A673 (cell line): ENCODE results near the gene NAT16. TPM values are rescaled to one million over a fixed set of nuclear protein-coding genes. Genes with fewer than 3 reads are reported as not detected.
A peak's percentile ranks its signal among the peaks of the same experiment; 100 is the strongest.

Experiments used
- BruUV-seq: library from RNA; stranded (reverse); fragments of 400-500 nt; replicated peaks from 2 replicates; lab custom pipeline; 2021; lab: Mats Ljungman, UMichigan
- CTCF ChIA-PET: fragments of 300-600 bp; sonication (Branson Sonifier 250); formaldehyde crosslinking; loops from one replicate; lab custom pipeline; 2022; ENCODE audit warnings: antibody characterized with exemption; lab: Charles Lee
- POLR2A ChIA-PET: fragments of 300-600 bp; sonication (Branson Sonifier 250); formaldehyde crosslinking; loops from one replicate; lab custom pipeline; 2022; ENCODE audit warnings: antibody characterized with exemption; ENCODE audit not compliant: low non-redundant PET; lab: Charles Lee
- DNase-seq: peaks from one replicate; pipeline ENCODE4 v3.0.0-alpha.2; 2015; ENCODE audit warnings: low spot score
- H3K27ac ChIP-seq: fragments of 200-600 bp; sonication (generic); 2 replicates; pipeline ENCODE4 v1.5.1; 2016; ENCODE audit warnings: mixed run types, low read depth, mild to moderate bottlenecking, mixed read lengths, antibody characterized with exemption, low read length; ENCODE audit not compliant: poor library complexity, severe bottlenecking
- H3K27me3 ChIP-seq: fragments of 200-600 bp; sonication (generic); replicated peaks from 2 replicates; pipeline ENCODE4 v1.6.1; 2017; ENCODE audit warnings: mixed run types, low read depth, mild to moderate bottlenecking, mixed read lengths, antibody characterized with exemption, low read length; ENCODE audit not compliant: insufficient read depth, poor library complexity
- H3K36me3 ChIP-seq: fragments of 200-600 bp; sonication (generic); 2 replicates; pipeline ENCODE4 v1.6.1; 2016; ENCODE audit warnings: mixed run types, mild to moderate bottlenecking, mixed read lengths, antibody characterized with exemption, low read length; ENCODE audit not compliant: insufficient read depth, poor library complexity, severe bottlenecking
- H3K4me1 ChIP-seq: fragments of 200-600 bp; sonication (generic); 2 replicates; pipeline ENCODE4 v1.6.1; 2017; ENCODE audit warnings: mixed run types, mild to moderate bottlenecking, mixed read lengths, antibody characterized with exemption, low read length; ENCODE audit not compliant: insufficient read depth, poor library complexity, severe bottlenecking
- H3K4me3 ChIP-seq: fragments of 200-600 bp; sonication (generic); 2 replicates; pipeline ENCODE4 v1.5.1; 2016; ENCODE audit warnings: low read depth, mixed run types, mild to moderate bottlenecking, mixed read lengths, low read length; ENCODE audit not compliant: poor library complexity, severe bottlenecking
- H3K9me3 ChIP-seq: fragments of 200-600 bp; sonication (generic); 2 replicates; pipeline ENCODE4 v1.6.1; 2016; ENCODE audit warnings: mixed run types, low read depth, mild to moderate bottlenecking, mixed read lengths, antibody characterized with exemption, low read length; ENCODE audit not compliant: poor library complexity, severe bottlenecking
- EZH2 ChIP-seq: fragments of 200-600 bp; sonication (generic); IDR thresholded peaks from 2 replicates; pipeline ENCODE4 v1.6.1; 2017; ENCODE audit warnings: borderline replicate concordance, low read depth, mild to moderate bottlenecking, mixed read lengths, antibody characterized with exemption, low read length; ENCODE audit not compliant: poor library complexity, severe bottlenecking
- intact Hi-C: fragments of 100-400 bp; cut with micrococcal nuclease; formaldehyde crosslinking; loops from one replicate; pipeline ENCODE4 v1.10.0; 2022; ENCODE audit not compliant: unreplicated experiment
- total RNA-seq: library from RNA; stranded (reverse); gene quantifications from 2 replicates; pipeline ENCODE4 v1.2.3, GENCODE V29; 2021
- TF ChIP-seq, protein P1 (sequence below): fragments of 300-800, 200-600 bp; sonication (generic); conservative IDR thresholded peaks from 2 replicates; pipeline ENCODE4 v1.5.1; 2017; ENCODE audit warnings: low read depth, mild to moderate bottlenecking, antibody characterized with exemption, low read length, moderate library complexity, mixed read lengths

The NAT16 gene
- total RNA-seq, 1 experiment from 2014 or later, result not detected

DNA sequence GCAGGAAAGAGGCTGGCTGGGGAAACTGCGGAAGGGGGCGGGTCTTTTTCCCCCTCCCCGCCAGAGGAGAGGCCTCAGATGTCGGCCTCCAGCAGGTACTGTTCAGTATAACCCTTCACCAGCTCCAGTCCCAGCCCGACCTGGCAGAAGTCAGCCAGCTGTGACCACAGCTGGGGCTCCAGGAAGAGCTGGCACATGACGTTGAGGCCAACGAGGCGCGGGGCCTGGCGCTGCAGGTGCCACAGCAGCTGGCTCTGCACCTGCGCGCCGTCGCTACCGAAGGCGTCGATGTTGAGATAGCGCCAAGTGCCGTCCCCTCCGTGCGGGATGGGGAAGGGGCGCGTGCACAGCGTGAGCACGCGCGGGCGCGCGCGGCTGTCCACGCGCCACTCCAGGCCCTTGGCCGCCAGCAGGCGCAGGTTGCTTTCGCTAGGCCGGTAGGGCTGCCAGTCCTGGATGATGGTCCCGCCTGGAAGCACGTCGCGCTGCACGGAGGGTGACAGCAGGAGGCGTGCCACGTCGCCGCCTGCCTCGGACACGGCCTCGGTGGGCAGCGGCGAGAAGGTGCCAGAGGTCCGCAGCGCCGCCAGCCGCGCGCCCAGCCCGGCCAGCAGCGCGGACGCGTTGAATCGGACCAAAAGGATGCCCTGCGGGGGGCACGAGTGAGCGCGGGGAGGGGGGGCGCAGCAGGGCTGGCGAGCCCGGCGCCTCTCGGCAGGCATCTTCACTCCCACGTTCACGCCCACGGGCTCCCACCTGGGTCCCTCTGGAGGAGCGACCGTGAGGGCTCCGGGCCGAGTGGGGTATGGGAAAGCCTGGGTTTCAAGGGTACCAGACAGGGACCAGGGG, 7.9 kb downstream of the NAT16 start:
- Histone ChIP-seq H3K4me3 (peak overlapping the region; percentile 36), H3K36me3 (no peaks in the 10 kb centered on the region), H3K4me1 (peaks cover 42% of the 10 kb centered on the region), H3K27ac (no peak overlapping the region), H3K27me3 (peaks cover 58% of the 10 kb centered on the region), H3K9me3 (no peaks in the 10 kb centered on the region)
- TF ChIP-seq, protein P1, sequence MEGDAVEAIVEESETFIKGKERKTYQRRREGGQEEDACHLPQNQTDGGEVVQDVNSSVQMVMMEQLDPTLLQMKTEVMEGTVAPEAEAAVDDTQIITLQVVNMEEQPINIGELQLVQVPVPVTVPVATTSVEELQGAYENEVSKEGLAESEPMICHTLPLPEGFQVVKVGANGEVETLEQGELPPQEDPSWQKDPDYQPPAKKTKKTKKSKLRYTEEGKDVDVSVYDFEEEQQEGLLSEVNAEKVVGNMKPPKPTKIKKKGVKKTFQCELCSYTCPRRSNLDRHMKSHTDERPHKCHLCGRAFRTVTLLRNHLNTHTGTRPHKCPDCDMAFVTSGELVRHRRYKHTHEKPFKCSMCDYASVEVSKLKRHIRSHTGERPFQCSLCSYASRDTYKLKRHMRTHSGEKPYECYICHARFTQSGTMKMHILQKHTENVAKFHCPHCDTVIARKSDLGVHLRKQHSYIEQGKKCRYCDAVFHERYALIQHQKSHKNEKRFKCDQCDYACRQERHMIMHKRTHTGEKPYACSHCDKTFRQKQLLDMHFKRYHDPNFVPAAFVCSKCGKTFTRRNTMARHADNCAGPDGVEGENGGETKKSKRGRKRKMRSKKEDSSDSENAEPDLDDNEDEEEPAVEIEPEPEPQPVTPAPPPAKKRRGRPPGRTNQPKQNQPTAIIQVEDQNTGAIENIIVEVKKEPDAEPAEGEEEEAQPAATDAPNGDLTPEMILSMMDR, result no peak
- TF ChIP-seq EZH2, result peak; percentile 70
- ChIA-PET POLR2A (no interaction called here), CTCF (no interaction called here)
- intact Hi-C loops, result loop anchor here (10.0 kb wide), 1 partner anchor 77 kb away; no protein-coding TSS in a partner anchor
- BruUV-seq, result no TSS peak
- no peak for DNase-seq

DNA sequence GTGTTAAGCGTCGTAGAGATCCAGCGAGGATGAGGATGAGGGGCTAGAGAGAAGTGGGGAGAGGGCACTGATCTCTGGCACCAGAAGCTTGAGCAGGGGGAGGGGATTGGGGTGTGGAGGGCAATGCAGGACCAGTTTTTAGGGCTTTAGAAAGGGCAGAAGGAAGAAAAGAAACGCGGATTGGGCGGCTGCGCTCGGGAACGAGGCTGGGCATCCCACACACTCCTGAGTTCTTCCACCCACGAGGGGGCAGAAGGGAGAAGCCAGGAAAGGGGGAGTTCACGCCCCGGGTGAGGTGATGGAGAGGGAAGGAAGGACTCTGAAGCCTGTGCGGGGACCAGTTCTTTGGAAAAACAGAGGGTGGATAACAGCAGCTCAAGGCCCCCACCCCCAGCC, 8.7 kb downstream of the NAT16 start:
- no peak overlapping the region for H3K27ac ChIP-seq
- TF ChIP-seq, protein P1, result peak; percentile 41; the same call in 1 of the 2 replicates
- TF ChIP-seq EZH2, result no peak
- no peak overlapping the region for H3K4me3 ChIP-seq
- CTCF ChIA-PET, result interaction anchor here (0.6 to 1.2 kb wide), 2 partner anchors 27 to 77 kb away, joined by 7 read pairs; no protein-coding TSS in a partner anchor
- H3K27me3 ChIP-seq, result peaks cover 61% of the 10 kb centered on the region
- H3K36me3 ChIP-seq, result no peaks in the 10 kb centered on the region
- peak; percentile 45 for DNase-seq
- H3K4me1 ChIP-seq, result peaks cover 49% of the 10 kb centered on the region
- POLR2A ChIA-PET, result no interaction called here
- no peaks in the 10 kb centered on the region for H3K9me3 ChIP-seq
- BruUV-seq, result no TSS peak
- intact Hi-C loops, result loop anchor here (10.0 kb wide), 1 partner anchor 77 kb away; no protein-coding TSS in a partner anchor

- no peak for DNase-seq
- ChIA-PET CTCF (interaction anchor here (0.6 to 1.2 kb wide), 2 partner anchors 27 to 76 kb away, joined by 7 read pairs; no protein-coding TSS in a partner anchor), POLR2A (no interaction called here)
- no peak overlapping the region for H3K27ac ChIP-seq
- H3K9me3 ChIP-seq, result no peaks in the 10 kb centered on the region
- H3K4me3 ChIP-seq, result no peak overlapping the region
- no TSS peak for BruUV-seq
- TF ChIP-seq EZH2, result no peak
- TF ChIP-seq, protein P1, result no peak
- intact Hi-C loops, result loop anchor here (10.0 kb wide), 1 partner anchor 76 kb away; no protein-coding TSS in a partner anchor
- peaks cover 55% of the 10 kb centered on the region for H3K4me1 ChIP-seq
- peaks cover 61% of the 10 kb centered on the region for H3K27me3 ChIP-seq
- H3K36me3 ChIP-seq, result no peaks in the 10 kb centered on the region
Observed at GRCh38 chr7:101170617-101171441, 9.3 kb downstream of the NAT16 start.
